HG02588 (cell line): ENCODE data around the gene SFI1.

Experiments used
- ATAC-seq: cut with Tn5 transposase; IDR thresholded peaks from one replicate; pipeline ENCODE4 v1.9.1; 2021; ENCODE audit warnings: mild to moderate bottlenecking, moderate library complexity; ENCODE audit not compliant: unreplicated experiment

Gene SFI1

GRCh38 chr22:31661851-31662667 lies 165.7 kb downstream of the SFI1 start, which contains the start of gene PISD:
TSS of gene PISD (minus strand) at chr22:31662215. CDS start at chr22:31662208, 7 bp downstream.
- peak; percentile 69 for ATAC-seq

GRCh38 chr22:31662668-31663037 lies 166.3 kb downstream of the SFI1 start:
- no peak for ATAC-seq
